ENCODE measurements around the gene NFS1.

GRCh38 chr20:35662551-35662950 is 36.6 kb downstream of the NFS1 start:
- TF ChIP-seq CTCF (conservative IDR thresholded peaks at IDR 0.05; ENCODE audit: low read depth, low read length): no peak
- TF ChIP-seq EZH2 (IDR thresholded peaks at IDR 0.05; ENCODE audit: low read length, unreplicated experiment): no peak
- TF ChIP-seq EZH2phosphoT487 (IDR thresholded peaks at IDR 0.05; ENCODE audit: borderline replicate concordance, low read length): no peak

All from PC-3 (cell line).